HepG2 (cell line): ENCODE measurements around the gene RAB32. TPM values are rescaled to one million over a fixed set of nuclear protein-coding genes. Genes with fewer than 3 reads are reported as not detected.
A peak's percentile ranks its signal among the peaks of the same experiment; 100 is the strongest.

Experiments
- ADNP ChIP-seq: sonication (generic); formaldehyde crosslinking; IDR thresholded peaks from 2 replicates; pipeline ENCODE4 v1.4.0; 2020; ENCODE audit warnings: missing genetic modification reagents
- CSRNP1 ChIP-seq: sonication (generic); formaldehyde crosslinking; IDR thresholded peaks from 2 replicates; pipeline ENCODE4 v1.8.1; 2023; ENCODE audit warnings: mild to moderate bottlenecking, missing genetic modification reagents
- CTCF ChIP-seq: sonication (generic); formaldehyde crosslinking; IDR thresholded peaks from 2 replicates; pipeline ENCODE4 v1.5.0; 2020; ENCODE audit warnings: mild to moderate bottlenecking, missing genetic modification reagents, moderate library complexity
- IRF2 ChIP-seq: IDR thresholded peaks from 2 replicates; pipeline ENCODE4 v1.6.1; 2018; ENCODE audit warnings: missing genetic modification reagents, missing compliant biosample characterization
- KIAA2018 ChIP-seq: sonication (generic); formaldehyde crosslinking; IDR thresholded peaks from 2 replicates; pipeline ENCODE4 v1.5.0; 2020; ENCODE audit warnings: mild to moderate bottlenecking, missing genetic modification reagents, borderline replicate concordance
- MNT ChIP-seq: fragments of 450-650 bp; IDR thresholded peaks from 2 replicates; pipeline ENCODE4 v1.6.1; 2016
- MTF2 ChIP-seq: sonication (generic); formaldehyde crosslinking; IDR thresholded peaks from 2 replicates; pipeline ENCODE4 v1.5.0; 2020; ENCODE audit warnings: missing genetic modification reagents, borderline replicate concordance
- NR2C2 ChIP-seq: sonication (generic); formaldehyde crosslinking; IDR thresholded peaks from 2 replicates; pipeline ENCODE4 v1.4.0; 2020; ENCODE audit warnings: missing genetic modification reagents, mild to moderate bottlenecking, moderate library complexity, borderline replicate concordance
- SIX1 ChIP-seq: sonication (generic); formaldehyde crosslinking; IDR thresholded peaks from 2 replicates; pipeline ENCODE4 v1.4.0; 2020; ENCODE audit warnings: missing genetic modification reagents, borderline replicate concordance
- TEAD2 ChIP-seq: sonication (generic); formaldehyde crosslinking; IDR thresholded peaks from 2 replicates; pipeline ENCODE4 v1.9.0; 2021; ENCODE audit warnings: missing genetic modification reagents
- ZNF225 ChIP-seq: sonication (generic); formaldehyde crosslinking; IDR thresholded peaks from 2 replicates; pipeline ENCODE4 v1.4.0; 2020; ENCODE audit warnings: mild to moderate bottlenecking, missing genetic modification reagents
- ZXDC ChIP-seq: sonication (generic); formaldehyde crosslinking; IDR thresholded peaks from 2 replicates; pipeline ENCODE4 v1.5.0; 2020; ENCODE audit warnings: mild to moderate bottlenecking, missing genetic modification reagents
- polyA plus RNA-seq, 8 experiments: library from polyadenylated mRNA; depleted of rRNA in 3 of 8; stranded (reverse) in 7 of 8; unstranded in 1 of 8; fragments of >200 nt; fragmentation: Illumina TruSeq in 4 of 8; extraction: Trizol in 4 of 8; gene quantifications; 2 replicates each; pipeline versions ENCODE4 v1.2.1 to v1.2.3, GENCODE V29; 2011 to 2016; ENCODE audit warnings: low read depth in 4 of 8, missing spikeins in 1 of 8, mixed read lengths in 1 of 8; ENCODE audit not compliant: insufficient read depth in 1 of 8
- total RNA-seq, 5 experiments: library from RNA; depleted of rRNA; stranded (reverse); fragments of >200 nt; fragmentation: Illumina TruSeq; extraction: Trizol; gene quantifications; 2 replicates each; pipeline ENCODE4 v1.2.3, GENCODE V29; 2016; ENCODE audit warnings: low read depth in 1 of 5

RAB32 gene
- total and polyA plus RNA-seq, 2 of the 13 experiments (the other 11 are each of a cell fraction or from before 2014, with no cell fraction given) = 43.7 to 93.9 TPM

- TF ChIP-seq ADNP (CRISPR knock-in tag) (no peak), ZNF225 (CRISPR knock-in tag) (no peak), SIX1 (CRISPR knock-in tag) (no peak), TEAD2 (CRISPR knock-in tag) (no peak), CTCF (CRISPR knock-in tag) (peak; percentile 74), MTF2 (CRISPR knock-in tag) (no peak), KIAA2018 (CRISPR knock-in tag) (no peak), CSRNP1 (CRISPR knock-in tag) (no peak), IRF2 (0 out of 2 replicates have a peak, but pooled peaks have one; percentile 8), NR2C2 (CRISPR knock-in tag) (peak; percentile 43), ZXDC (CRISPR knock-in tag) (peak; percentile 75; the same call in 1 of the 2 replicates), MNT (no peak)
Measured at GRCh38 chr6:146543211-146543939, at the start of gene RAB32 (continued).
